GM21786 (cell line): ENCODE measurements around the gene CHST1.

ENCODE experiments used
- ATAC-seq: cut with Tn5 transposase; IDR thresholded peaks from one replicate; pipeline ENCODE4 v1.9.1; 2021; ENCODE audit not compliant: unreplicated experiment

Gene CHST1

DNA sequence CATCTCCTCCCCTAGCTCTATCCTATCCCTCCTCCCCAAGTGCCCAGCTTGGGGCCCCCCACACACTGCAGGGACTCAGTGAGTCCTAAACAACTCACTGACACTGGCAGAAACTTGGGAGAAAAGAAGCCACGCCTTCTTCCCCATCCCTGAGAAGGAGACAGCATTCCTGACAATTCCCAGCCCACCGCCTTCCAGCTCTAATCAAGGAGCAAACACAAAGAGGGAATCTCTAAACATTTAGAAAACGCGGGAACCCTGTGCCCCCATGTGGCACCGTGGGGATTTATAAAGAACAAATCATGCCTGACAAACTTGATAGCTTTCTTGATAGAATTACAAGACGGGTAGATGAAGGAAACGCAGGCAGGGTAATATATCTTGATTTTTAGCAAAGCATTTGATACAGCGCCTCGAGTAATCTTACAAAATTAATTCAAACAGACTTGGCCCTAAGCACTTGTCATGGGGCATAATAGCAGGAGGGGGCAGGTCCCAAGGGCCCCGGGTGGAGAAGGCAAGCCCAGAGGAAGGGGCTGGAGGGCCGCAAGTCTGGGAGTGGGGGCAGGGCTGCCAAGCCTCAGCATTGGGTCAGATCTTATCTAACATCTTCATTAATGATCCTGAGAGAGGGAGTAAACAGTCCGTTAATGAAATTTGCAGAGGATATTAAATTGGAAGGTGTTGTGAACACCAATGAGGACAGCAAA, 4.5 kb downstream of the CHST1 start:
- ATAC-seq, result no peak

DNA sequence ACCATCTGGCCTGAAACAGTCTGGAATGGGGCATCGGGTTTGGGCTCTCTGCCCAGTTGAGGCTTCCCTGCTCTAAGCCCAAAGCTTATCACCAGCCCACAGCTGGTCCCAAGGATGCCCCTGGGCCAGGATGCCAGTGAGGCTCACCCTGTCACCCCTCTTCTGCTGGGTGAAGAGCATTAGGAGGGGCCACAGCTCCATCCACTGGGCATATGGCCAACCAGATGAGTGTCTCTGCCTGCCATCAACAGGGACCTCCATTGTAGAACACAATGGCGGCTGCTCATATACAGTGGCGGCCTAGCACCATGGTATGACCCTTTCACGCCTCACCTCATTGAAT, 5.6 kb downstream of the CHST1 start:
- ATAC-seq, result no peak

DNA sequence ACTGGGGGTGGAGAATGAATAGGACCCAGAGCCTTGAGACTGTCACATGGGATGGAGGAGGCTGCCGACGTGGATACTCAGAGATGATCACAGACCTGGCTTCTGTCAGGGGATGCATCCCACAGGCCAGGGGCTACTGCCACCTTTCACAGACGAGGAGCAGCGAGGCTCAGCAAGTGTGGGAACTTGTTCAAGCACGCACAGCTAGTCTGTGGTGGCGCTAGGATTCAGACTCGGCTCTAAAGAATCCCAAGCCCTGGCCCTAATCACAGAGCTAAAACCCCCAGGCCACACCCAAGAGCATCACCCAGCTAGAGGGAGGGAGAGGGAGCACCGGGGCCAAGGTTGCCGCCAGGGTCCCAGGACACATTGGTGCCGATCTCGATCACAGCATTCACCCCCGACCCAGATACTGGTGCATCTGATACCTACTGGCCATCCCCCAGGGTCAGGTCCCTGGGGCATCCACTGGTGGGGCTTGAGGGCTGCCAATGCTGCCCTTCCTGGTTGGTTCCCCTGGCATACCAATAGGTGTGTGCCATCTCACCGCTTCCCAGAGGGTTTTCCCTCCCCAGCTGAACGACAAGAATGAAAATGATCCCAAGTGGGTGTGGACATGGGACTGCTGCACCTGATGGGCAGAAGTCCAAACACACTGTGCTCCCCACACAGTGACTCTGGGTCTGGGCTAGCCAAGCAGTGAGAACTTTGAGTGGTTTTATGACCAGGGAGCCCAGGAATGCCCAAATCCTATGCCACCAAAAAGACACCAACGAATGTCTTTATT, 6.2 kb downstream of the CHST1 start:
- no peak for ATAC-seq

DNA sequence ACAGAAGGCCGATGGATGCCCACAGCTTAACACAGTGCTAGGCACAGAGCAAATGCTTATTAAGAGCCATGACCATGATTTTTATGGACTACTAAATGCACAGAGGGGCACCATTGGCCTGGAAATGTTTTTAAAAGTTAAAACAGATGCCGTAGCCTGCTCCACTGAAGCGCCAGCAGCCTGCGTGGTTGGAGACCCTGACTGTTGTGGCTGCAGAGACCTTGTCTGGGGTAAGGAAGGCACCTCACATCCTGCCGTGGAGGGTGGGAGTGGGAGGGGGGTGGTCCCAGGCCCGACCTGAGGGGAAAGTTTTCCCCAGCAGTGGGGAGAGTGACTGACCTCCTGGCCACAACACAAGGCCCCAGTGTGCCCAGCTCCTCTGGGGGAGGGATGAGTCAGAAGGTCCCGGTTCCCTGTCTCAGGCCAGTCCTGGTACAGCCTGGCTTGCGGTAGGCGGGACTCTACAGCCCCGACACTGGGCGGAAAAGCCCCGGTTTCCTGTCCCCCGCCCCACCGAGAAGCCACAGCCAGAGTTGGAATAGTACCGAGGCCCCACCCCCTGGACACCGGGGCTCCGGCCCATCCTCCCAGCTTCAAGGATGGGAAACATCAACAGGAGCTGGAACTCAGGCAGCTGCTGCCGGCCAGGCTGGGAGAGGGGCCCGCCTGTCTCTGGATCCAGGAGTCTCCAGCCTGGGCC, 7.0 kb downstream of the CHST1 start:
- no peak for ATAC-seq

DNA sequence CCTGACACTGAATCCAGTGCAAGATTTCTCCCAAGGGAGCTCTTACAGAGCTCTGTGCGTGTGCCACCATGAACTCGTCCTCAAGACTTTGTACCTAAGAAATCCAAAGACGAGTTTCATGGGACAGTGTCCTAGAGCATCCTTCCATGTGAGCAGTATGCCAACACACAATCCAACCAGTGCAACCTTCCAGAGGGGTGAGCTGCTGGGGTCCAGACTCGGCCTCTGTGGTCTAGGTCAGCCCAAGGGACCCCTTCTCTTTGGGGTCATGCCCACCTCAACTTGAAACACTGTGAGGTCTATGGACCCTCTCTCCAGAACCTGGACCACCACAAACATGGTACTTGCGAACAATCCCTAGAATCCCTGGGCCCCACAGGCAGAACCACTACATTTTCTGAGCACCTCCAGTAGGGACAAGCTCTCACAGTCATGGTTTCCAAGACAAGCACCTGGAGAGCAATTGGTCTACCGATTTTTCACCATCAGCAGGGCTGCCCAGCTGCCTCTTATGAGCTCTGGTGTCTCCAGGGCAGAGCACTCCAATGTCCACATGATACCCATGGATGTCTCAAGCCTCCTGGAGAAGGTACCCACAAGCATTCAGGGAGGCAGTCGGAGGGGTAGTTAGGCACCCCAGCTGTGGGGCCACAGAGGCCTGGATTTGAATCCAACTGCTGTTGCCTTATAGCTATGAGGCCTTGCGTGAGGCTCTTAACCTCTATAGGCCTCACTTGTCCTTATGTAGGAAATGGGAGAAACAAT, 7.7 kb downstream of the CHST1 start:
- ATAC-seq, result no peak

DNA sequence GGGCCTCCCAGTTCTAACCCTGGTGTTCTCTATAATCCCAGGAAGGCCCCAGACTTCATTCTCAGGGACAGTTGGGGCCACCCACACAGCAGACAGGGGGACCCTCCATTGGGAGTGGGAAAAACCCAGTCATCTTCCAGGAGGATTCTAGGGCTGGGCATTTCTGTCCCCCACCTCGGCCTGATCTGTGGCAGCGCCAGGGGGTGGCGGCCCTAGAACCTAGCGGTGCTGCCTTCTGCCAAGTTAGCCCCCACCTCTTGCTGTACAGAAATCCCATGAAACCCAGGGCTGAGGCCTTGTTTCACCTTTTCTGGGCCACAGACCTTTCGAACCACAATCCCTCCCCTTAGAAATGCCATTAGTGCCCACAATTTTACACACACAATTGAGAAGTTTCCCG, 9.6 kb downstream of the CHST1 start:
- ATAC-seq, result no peak

DNA sequence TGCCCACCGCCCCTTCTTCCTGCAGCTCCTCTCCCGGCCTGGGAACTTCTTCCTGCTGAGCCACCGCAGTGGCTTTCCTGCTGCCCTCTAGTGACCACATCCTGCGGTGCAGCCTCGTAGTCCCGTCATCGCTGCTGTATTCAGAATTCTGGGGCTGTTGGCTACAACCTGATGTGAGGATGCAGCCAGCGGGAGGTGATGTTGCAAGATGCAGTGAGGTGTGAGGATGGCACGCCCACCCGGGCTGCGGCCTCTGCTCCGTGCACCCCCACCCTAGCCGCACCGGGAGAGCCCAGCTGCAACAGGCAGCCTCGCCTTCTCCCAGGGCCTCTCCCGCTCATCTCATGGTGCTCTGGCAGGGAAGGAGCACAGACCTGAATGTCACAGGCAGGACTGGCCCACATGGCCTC, 10.1 kb downstream of the CHST1 start:
- ATAC-seq, result no peak

DNA sequence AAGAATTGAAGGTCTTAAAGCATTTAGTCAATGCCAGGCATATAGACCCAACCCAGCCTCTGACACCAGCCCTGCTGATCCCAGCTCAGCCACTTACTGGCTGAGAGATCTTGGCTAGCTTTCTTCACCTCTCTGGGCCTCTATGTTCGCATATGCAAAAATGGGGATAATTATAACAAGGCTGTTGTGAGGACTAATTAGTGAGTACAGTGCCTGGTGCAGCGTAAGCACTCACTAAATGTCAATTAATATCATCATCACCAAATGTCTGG, 10.5 kb downstream of the CHST1 start:
- ATAC-seq, result no peak

DNA sequence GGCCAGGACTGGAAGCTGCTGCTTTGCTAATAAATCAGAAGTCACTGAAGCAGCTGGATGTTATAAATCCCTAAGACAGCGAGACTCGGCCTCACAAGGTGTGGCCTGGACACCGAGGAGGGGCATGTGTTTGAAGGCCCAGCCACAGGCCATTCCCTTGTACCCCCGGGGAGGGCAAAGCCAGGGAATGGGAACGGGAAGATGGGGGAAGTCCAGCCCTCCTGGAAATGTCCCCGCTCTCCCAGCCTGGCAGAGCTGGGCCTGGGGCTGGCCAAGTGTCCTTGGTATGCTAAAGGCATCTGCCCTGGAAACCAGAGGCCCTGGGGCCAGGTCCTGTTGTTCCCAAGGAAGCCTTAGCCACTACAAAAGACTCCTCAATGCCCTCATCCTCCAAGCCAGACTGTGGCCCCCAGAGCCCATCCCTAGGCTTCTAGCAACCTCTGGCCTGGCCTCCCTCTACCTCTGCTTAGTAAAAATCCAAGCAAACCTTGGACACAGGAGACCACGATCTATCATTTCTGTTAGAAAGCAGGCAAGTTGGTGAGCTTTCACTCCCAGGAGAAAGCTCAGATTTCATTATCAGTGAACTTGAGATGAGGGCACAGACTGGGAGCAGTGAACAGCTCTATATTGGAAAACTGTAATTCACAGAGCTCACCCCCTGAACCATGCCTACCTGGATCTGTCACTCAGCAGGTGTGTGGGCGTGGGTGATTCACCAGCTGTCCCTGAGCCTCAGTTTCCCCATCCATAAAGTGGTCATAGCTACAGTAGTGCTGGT, 11.0 kb downstream of the CHST1 start:
- ATAC-seq, result no peak

DNA sequence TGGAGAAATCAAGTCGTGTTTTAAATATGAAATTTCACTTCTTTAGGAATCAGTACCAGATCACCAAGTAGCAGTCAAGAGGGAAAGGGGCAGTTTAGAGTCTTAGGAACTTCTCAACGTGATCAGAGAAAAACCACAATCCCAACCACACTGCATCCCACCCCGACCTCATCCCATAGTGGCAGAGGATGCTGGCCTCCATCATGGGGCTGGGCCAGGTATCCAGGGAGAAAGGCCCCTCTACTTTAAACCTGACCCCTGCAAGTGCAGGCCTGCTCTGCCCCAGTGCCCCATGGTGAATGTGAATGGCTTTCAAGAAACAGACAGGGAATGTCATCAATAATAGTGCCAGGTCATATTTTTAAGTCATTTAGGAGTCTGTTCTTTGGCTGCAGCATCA, 12.1 kb downstream of the CHST1 start:
- ATAC-seq, result no peak

DNA sequence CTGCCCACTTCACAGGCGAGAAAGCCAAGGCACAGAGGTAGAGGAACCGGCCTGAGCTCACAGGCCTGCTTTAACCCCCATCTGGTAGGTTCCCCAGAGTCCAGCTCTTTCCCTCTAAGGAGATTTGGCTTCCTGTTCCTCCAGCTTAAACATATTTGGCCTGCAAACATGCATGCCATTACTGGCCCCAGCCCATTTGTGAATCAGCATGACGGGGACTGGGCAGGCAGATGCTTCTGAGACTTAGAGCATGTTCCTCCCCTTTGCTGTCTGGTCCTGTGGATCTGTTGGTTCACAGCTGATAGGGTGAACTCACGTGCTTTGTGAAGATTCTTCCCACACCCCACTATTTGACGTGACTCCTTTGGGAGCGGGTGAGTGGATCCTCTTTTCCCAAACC, 12.6 kb downstream of the CHST1 start:
- no peak for ATAC-seq

DNA sequence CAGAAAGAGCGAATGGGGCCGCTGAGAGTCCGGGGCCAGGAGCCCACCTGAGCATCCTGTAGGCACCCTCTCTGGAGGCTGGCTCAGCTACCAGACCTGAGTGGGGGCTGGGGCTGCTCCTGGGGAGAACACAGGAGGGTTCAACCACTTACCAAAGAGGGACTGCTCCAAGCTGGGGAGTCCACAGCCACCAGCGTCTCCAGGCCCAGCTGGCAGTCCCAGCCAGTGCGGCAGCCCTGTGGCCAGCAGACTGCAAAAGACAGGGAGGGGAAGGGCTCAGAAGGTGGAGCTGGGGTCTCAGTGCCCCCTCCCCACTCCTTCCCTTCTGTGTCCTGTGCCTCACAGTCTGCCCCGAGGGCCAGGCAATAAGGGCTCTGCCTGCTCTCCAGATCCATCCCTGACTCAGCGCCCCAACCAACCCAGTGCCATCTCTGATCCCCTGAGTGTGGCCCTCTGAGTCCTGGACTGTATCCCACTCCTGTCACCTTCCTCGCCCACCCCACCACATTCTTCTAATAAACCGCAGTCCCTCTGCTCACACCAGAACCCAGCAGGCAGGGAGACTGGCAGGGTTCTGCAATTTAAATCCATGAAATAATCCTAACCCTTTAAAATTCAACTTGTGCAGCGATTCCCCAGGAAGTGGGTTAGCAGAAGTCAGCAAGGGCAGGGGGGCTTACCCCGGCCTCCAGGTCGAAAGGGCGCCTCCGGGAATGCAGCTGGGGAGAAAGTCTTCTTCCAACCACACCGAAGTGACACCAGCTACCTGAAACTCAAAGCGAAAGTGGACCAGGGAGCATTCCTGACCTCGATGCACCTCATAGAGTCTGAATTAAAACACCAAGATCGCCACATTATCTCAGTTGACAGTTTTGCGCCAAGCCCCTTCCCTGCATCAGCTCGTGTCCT, 13.3 kb downstream of the CHST1 start:
- ATAC-seq, result no peak

DNA sequence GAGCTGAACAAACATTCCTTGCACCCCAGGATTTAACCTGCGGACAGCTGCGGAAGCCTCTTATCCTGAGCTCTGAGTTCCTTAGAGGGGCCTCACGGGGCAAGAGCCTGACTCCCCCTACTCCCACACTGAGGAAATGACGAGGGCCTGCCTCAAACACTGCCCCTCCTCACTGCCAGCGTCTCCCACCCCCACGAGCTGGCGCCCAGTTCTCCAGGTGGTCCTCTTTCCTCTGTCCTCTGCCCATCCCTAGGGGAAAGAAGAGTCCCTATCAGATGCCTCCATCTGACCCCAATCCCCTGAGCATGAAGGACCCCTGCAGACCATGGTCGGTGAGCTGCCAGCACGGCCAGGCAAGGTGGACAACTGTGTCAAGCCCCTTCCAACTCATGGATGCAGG, 14.3 kb downstream of the CHST1 start:
- no peak for ATAC-seq

DNA sequence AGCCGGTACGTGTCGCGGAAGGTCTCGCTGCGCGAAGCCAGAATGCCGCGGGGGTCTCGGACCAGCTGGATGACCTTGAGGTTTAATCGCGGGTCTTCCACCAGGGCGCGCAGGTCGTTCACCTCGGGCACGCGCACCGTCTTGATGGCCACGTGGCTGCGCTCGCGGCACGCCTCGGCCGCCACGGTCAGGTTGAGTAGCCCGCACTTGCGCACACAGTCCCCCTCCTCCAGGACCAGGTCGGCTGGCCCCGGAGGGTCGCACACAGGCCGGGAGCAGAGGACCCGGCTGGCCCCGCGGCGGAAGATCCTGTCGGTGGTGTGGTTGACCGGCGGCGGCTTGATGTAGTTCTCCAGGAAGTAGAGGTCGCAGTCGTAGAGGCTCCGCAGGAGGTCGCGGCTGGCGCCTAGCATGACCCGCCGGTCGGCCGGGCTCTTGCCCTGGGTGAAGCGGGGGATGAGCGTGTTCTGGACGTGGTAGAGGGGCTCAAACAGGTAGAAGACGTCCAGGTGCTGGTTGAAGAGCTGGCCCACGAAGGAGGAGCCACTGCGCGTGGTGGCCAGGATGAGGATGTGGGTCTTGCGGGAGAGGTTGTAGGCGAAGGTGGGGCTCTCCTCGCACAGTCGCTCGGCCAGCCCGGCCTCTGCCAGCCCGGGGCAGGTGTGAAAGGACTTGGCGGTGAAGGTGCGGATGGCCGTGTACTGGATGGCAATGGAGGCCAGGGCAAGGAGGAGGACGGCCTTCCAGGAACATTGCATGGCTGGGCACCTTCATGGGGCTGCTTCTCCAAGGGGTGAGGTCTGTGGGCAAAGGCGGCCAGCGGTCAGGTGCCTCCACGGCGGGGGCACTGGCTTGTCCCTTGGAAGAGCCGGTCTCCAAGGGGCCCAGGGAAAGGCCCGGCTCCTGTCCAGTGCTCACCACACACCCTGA, 15.0 kb downstream of the CHST1 start:
- no peak for ATAC-seq

DNA sequence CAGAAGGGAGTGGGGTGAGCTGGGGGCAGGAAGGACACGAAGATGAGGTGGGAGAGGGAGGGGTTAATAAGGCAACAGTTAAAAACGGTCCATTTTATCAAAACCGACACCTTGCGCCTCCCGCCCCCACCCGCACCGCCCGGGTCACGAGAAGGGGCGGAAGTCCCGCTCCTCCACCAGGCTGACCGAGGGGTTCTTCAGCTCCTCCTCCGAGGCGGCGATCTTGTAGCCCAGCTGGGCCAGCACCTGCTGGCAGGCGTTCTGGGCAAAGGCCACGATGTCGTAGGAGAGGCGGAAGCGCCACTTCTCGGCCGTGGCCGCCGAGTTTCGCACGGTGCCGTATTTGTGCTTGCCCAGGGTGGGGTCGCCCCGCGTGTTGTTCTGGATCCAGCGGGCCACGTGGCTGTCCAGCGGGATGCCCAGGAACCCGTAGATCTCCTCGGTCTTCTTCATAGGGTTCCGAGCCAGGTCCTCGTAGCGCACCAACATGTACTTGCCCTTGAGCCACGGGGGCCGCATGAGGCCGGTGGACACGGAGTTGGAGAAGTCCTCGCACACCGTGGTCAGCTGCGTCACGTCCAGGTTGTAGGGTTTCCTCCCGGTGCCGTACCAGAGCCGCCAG, 15.8 kb downstream of the CHST1 start:
- ATAC-seq, result no peak

DNA sequence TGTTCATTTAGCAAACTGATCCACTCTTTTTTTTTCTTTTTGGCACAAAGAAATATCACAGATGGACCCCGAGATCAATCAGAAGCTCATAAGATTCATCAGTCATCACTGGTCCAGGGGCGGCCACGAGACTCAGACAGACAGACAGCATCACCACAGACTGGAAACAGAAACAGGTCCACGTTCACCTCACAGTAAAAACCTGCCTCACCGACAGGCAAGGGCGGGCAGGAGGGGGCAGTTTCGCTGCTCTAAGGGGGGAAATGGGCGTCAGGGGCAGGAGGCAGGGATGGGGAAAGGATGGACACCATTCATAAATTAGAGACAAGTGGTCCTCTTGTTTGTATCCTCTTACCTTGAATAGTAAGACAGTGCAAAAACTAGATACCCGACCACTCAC, 16.5 kb downstream of the CHST1 start:
- ATAC-seq, result no peak

DNA sequence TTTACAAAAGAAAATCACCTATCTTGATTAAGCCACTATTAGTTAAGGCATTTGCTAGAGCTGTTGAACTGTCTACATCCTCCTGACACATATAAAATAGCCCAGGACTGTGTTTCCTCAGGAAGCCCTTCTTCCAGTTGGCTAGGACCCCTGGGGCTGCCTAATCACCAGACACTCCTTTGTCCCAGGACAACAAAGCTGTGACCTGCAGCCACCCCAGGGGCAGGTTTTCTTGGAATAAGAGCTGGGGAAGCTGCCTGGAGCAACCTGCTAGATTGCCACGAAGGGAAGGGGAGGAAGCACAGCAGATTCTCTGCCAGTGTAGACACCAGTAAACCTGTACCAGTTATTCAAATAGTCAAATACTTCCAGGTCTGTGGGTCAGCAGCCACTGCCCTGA, 17.6 kb downstream of the CHST1 start:
- ATAC-seq, result no peak

DNA sequence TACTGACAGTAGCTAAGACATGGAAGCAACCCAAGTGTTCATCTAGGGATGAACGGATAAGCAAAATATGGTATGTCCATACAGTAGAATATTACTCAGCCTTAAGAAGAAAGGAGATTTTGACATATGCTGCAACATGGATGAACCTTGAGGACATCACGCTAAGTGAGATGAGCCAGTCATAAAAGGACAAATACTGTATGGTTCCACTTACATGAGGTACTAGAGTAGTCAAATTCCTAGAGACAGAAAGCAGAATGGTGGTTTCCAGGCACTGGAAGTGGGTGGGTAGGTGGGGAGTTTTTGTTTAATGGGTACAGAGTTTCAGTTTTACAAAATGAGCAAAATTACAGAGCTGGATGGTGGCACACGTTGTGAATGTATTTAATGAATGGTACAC, 18.1 kb downstream of the CHST1 start:
- no peak for ATAC-seq
